GM12875 (cell line): Measurements from ENCODE around the gene PCSK6.

ENCODE experiments used
- H3K4me3 ChIP-seq: one replicate; pipeline ENCODE4 v1.5.1; 2011; ENCODE audit warnings: low read depth, low read length, control low read depth
- CTCF ChIP-seq: IDR thresholded peaks from 2 replicates; pipeline ENCODE4 v1.5.1; 2011; ENCODE audit warnings: low read depth, mild to moderate bottlenecking, control low read depth, inconsistent platforms, low read length, moderate library complexity, borderline replicate concordance; ENCODE audit not compliant: insufficient read depth

PCSK6 gene

GRCh38 chr15:101431301-101431700 lies 58.2 kb downstream of the PCSK6 start:
- H3K4me3 ChIP-seq = no peak overlapping the region
- no peak for TF ChIP-seq CTCF

- TF ChIP-seq CTCF = no peak
Measured at GRCh38 chr15:101429646-101430045, 59.9 kb downstream of the PCSK6 start.

GRCh38 chr15:101429191-101429590 lies 60.3 kb downstream of the PCSK6 start:
- TF ChIP-seq CTCF = no peak
- no peak overlapping the region for H3K4me3 ChIP-seq

More at GRCh38 chr15:101429646-101430045, 59.9 kb downstream of the PCSK6 start:
- H3K4me3 ChIP-seq = no peak overlapping the region

GRCh38 chr15:101428758-101429157 lies 60.7 kb downstream of the PCSK6 start:
- no peak overlapping the region for H3K4me3 ChIP-seq
- TF ChIP-seq CTCF = no peak

GRCh38 chr15:101427606-101428487 lies 61.7 kb downstream of the PCSK6 start:
- H3K4me3 ChIP-seq = no peak overlapping the region
- no peak for TF ChIP-seq CTCF

GRCh38 chr15:101426761-101427333 lies 62.7 kb downstream of the PCSK6 start:
- no peak for TF ChIP-seq CTCF
- H3K4me3 ChIP-seq = no peak overlapping the region
